ENCODE measurements around the gene UVRAG. TPM values are rescaled to one million over a fixed set of nuclear protein-coding genes. Genes with fewer than 3 reads are reported as not detected.
"Not testable (repeated sequence)": the region's sequence is repeated elsewhere in the genome, so short reads cannot be mapped to it uniquely, and the experiment has no call there.

Gene UVRAG
- total and polyA plus RNA-seq, 8 donors, result 4.7 to 55.5 (median 20.5) TPM

DNA sequence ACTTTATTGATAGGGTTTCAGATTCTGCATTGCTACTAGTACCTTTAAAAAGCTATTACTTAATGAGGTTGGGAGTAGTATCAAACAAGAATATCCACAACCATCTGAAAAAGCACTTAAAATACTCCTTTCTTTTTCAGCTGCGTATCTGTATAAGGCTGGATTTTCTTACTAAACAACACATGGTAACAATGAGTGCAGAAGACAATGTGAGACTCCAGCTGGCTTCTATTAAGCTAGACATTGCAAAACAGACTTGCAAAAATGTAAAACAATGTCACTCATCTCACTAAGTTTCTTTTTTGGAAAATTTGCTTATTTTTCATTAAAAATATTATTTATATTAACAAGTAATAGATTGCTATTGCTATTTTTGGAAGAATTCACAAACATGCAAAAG lies 258.7 kb downstream of the UVRAG start:
- peak overlapping the region in 1 of 5 donors; percentile 13 for H3K27ac ChIP-seq
- TF ChIP-seq EP300 (IDR thresholded peaks at IDR 0.05), result no peak
- WGBS, 5 donors, result 79 to 94% (median 83%) methylated on average over 1 of the region's 1 CpG

DNA sequence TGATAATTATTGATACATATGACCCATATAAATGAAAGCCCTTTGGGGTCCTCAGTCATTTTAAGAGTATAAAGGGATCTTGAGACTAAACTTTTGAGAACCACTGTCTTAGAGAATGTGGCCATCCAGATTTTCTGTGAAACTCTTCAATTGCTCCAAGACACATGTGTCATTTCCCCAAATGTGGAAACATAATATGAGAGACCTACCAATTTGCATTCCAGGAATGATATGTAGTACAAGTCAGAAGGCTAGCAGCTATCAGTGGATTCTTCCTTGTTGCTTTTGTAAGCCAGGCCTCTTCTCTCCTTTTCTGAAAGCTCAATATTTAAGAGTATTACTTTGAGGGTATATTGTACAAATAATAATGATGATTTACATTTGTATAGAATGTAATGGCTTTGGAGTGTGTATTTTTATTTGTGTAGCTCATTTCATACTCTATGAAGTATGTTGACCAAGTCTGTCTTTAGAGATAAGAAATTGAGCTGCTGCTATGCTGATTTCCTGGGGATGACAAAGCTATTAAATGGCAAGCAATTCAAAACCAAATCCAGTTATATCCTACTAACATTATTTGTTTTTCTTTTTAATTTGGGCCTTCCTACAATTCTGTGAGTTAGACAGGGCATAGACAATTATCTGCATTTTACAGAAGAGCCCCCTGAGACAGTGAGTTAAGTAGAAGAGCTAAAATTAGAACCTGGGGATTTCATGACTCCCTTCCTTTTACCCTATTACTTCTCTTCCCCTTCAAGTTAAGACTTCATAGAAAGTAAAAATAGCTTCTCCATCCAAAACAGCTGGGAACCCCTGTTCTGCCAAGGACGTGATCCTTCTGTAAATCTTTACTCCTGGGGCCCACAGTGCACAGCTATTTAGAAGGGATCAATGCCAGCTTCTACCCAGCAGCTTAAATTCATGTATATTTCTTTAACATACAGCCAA lies 259.4 kb downstream of the UVRAG start:
- TF ChIP-seq POLR2A (IDR thresholded peaks at IDR 0.05), result no peak
- TF ChIP-seq, protein P1, sequence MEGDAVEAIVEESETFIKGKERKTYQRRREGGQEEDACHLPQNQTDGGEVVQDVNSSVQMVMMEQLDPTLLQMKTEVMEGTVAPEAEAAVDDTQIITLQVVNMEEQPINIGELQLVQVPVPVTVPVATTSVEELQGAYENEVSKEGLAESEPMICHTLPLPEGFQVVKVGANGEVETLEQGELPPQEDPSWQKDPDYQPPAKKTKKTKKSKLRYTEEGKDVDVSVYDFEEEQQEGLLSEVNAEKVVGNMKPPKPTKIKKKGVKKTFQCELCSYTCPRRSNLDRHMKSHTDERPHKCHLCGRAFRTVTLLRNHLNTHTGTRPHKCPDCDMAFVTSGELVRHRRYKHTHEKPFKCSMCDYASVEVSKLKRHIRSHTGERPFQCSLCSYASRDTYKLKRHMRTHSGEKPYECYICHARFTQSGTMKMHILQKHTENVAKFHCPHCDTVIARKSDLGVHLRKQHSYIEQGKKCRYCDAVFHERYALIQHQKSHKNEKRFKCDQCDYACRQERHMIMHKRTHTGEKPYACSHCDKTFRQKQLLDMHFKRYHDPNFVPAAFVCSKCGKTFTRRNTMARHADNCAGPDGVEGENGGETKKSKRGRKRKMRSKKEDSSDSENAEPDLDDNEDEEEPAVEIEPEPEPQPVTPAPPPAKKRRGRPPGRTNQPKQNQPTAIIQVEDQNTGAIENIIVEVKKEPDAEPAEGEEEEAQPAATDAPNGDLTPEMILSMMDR (IDR thresholded peaks at IDR 0.05), result no peak
- TF ChIP-seq POLR2AphosphoS5 (IDR thresholded peaks at IDR 0.05), result no peak
- TF ChIP-seq EP300 (IDR thresholded peaks at IDR 0.05), result no peak
- WGBS, 5 donors, result 28 to 56% (median 48%) methylated on average over 1 of the region's 1 CpG
- Histone ChIP-seq H3K4me1 (peaks cover 0 to 29% (median 17%) of the 10 kb centered on the region in 4 donors), H3K27ac (peak overlapping the region in 2 of 5 donors; percentile 1 to 12), H3K36me3 (peaks cover 0 to 2% (median 0%) of the 10 kb centered on the region in 4 donors), H3K27me3 (no peaks in the 10 kb centered on the region), H3K9me3 (no peaks in the 10 kb centered on the region), H3K4me3 (no peak overlapping the region)
- intact Hi-C loops (cut with DNase I; ENCODE audit: low total_unique reads), result no loop called here
- peak in 1 of 2 donors; percentile 43 for DNase-seq

More for the DNA sequence above, 258.7 kb downstream of the UVRAG start:
- H3K36me3 ChIP-seq, result peaks cover 0 to 3% (median under 1%) of the 10 kb centered on the region in 4 donors
- no peak overlapping the region for H3K4me3 ChIP-seq
- no peaks in the 10 kb centered on the region for H3K27me3 ChIP-seq
- peaks cover 0 to 29% (median 17%) of the 10 kb centered on the region in 4 donors for H3K4me1 ChIP-seq
- H3K9me3 ChIP-seq, result no peaks in the 10 kb centered on the region
- peak in 1 of 2 donors; percentile 50 for DNase-seq
- intact Hi-C loops (cut with DNase I; ENCODE audit: low total_unique reads), result no loop called here

DNA sequence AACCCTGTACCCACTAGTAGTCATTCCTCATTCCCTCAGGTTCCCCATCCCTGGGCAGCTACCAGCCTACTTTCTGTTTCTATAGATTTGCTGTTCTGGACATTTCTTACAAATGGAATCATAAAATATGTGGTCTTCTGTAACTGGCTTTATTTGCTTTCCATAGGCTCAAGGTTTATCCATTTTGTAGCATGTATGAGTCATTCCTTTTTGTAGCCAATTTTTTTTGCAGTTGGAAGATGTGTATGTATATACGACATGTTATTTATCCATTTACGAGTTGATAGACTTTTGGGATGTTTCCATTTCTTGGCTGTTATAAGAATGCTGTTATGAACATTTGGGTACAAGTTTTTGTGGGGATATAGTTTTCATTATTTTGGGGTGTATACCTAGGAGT lies 260.7 kb downstream of the UVRAG start:
- no peak overlapping the region for H3K4me3 ChIP-seq
- no peaks in the 10 kb centered on the region for H3K27me3 ChIP-seq
- H3K27ac ChIP-seq, result no peak overlapping the region
- H3K36me3 ChIP-seq, result no peaks in the 10 kb centered on the region
- WGBS, 5 donors, result 89 to 96% (median 93%) methylated on average over 2 of the region's 2 CpGs
- intact Hi-C loops (cut with DNase I; ENCODE audit: low total_unique reads), result no loop called here
- peaks cover 0 to 29% (median 17%) of the 10 kb centered on the region in 4 donors for H3K4me1 ChIP-seq
- H3K9me3 ChIP-seq, result no peaks in the 10 kb centered on the region
- TF ChIP-seq POLR2A (IDR thresholded peaks at IDR 0.05) (no peak), EP300 (IDR thresholded peaks at IDR 0.05) (no peak)
- TF ChIP-seq, protein P1 (IDR thresholded peaks at IDR 0.05), result no peak
- peak in 1 of 2 donors; percentile 35 for DNase-seq

DNA sequence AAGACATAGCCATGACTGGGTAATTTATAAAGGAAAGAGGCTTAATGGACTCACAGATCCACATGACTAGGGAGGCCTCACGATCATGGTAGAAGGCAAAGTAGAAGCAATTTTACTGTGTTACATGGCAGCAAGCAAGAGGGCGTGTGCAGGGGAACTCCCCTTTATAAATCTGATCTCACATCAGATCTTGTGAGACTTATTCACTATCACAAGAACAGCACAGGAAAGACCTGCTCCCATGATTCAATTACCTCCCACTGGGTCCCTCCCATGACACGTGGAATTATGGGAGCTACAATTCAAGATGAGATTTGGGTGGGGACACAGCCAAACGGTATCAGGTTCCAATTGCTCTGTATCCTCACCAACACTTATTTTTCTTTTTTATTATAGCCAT lies 261.2 kb downstream of the UVRAG start:
- intact Hi-C loops (cut with DNase I; ENCODE audit: low total_unique reads); H3K27ac ChIP-seq; H3K9me3 ChIP-seq; H3K36me3 ChIP-seq; H3K27me3 ChIP-seq; H3K4me3 ChIP-seq; DNase-seq: not testable (repeated sequence)
- H3K4me1 ChIP-seq, result peaks cover 0 to 29% (median 17%) of the 10 kb centered on the region in 4 donors
- WGBS, 5 donors, result 86 to 98% (median 96%) methylated on average over 4 of the region's 4 CpGs

DNA sequence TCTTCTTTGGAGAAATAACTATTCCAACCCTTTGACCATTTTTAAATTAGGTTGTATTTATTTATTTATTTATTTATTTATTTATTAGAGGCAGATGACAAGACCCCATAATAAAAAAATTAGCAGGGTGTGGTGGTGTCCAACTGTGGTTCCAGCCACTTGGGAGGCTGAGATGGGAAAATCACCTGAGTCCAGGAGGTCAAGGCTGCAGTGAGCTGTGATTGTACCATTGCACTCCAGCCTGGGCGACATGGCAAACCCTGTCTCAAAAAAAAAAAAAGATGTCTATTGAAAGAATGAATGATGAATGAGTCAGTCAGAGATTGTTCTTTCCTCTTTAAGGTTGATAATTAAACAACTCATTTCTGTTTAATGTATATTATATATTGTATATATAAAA lies 261.7 kb downstream of the UVRAG start:
- 77 to 95% (median 88%) methylated on average over 1 of the region's 1 CpG for WGBS, 5 donors
- DNase-seq, result no peak

More for the DNA sequence above, 261.7 kb downstream of the UVRAG start:
- no peaks in the 10 kb centered on the region for H3K36me3 ChIP-seq
- peaks cover 0 to 29% (median 17%) of the 10 kb centered on the region in 4 donors for H3K4me1 ChIP-seq
- TF ChIP-seq EP300 (IDR thresholded peaks at IDR 0.05), result no peak
- no peak for TF ChIP-seq POLR2AphosphoS5 (IDR thresholded peaks at IDR 0.05)
- TF ChIP-seq, protein P1 (IDR thresholded peaks at IDR 0.05), result no peak
- no peaks in the 10 kb centered on the region for H3K9me3 ChIP-seq
- H3K27me3 ChIP-seq, result no peaks in the 10 kb centered on the region
- no peak overlapping the region for H3K27ac ChIP-seq
- intact Hi-C loops (cut with DNase I; ENCODE audit: low total_unique reads), result no loop called here
- H3K4me3 ChIP-seq, result no peak overlapping the region

All from stomach (tissue), 9 donors.